Astrocyte (in vitro differentiated cells and primary cell): ENCODE results near the gene SPOCK2. TPM values are rescaled to one million over a fixed set of nuclear protein-coding genes. Genes with fewer than 3 reads are reported as not detected.

Experiments
- DNase-seq: peaks from one replicate; pipeline ENCODE4 v3.0.0-alpha.2; 2010; ENCODE audit warnings: low read depth
- FAIRE-seq: peaks from 2 replicates; lab custom pipeline; 2011; peaks lifted over from hg19 to GRCh38; lab: Jason Lieb, UNC
- H2AFZ ChIP-seq: 2 replicates; pipeline ENCODE4 v1.6.0; 2012; ENCODE audit warnings: low read depth, low read length, inconsistent platforms
- H3K27ac ChIP-seq: 2 replicates; pipeline ENCODE4 v1.5.1; 2011; ENCODE audit warnings: low read depth, low read length, inconsistent platforms
- H3K27me3 ChIP-seq: 2 replicates; pipeline ENCODE4 v1.6.0; 2011; ENCODE audit warnings: low read length, inconsistent platforms; ENCODE audit not compliant: insufficient read depth
- H3K36me3 ChIP-seq: 2 replicates; pipeline ENCODE4 v1.5.1; 2011; ENCODE audit warnings: low read length, inconsistent platforms; ENCODE audit not compliant: insufficient read depth
- H3K4me1 ChIP-seq: 2 replicates; pipeline ENCODE4 v1.5.1; 2011; ENCODE audit warnings: low read length, inconsistent platforms; ENCODE audit not compliant: insufficient read depth
- H3K4me2 ChIP-seq: 2 replicates; pipeline ENCODE4 v1.6.0; 2012; ENCODE audit warnings: low read length, inconsistent platforms
- H3K4me3 ChIP-seq: 2 replicates; pipeline ENCODE4 v1.5.1; 2011; ENCODE audit warnings: low read depth, mild to moderate bottlenecking, low read length, inconsistent platforms; ENCODE audit not compliant: insufficient read depth
- H3K79me2 ChIP-seq: 2 replicates; pipeline ENCODE4 v1.6.0; 2012; ENCODE audit warnings: mild to moderate bottlenecking, low read length, inconsistent platforms; ENCODE audit not compliant: insufficient read depth
- H3K9ac ChIP-seq: 2 replicates; pipeline ENCODE4 v1.6.0; 2012; ENCODE audit warnings: mild to moderate bottlenecking, low read length, inconsistent platforms
- H3K9me3 ChIP-seq: 2 replicates; pipeline ENCODE4 v1.5.1; 2012; ENCODE audit warnings: low read depth, mild to moderate bottlenecking, low read length, inconsistent platforms; ENCODE audit not compliant: insufficient read depth
- H4K20me1 ChIP-seq: 2 replicates; pipeline ENCODE4 v1.6.0; 2012; ENCODE audit warnings: low read length, inconsistent platforms; ENCODE audit not compliant: insufficient read depth
- H3K27ac Mint-ChIP-seq: one replicate; pipeline ENCODE4 v1.8.0; 2021; ENCODE audit warnings: mild to moderate bottlenecking, mixed read lengths; ENCODE audit not compliant: unreplicated experiment
- H3K27me3 Mint-ChIP-seq: one replicate; pipeline ENCODE4 v1.8.0; 2021; ENCODE audit warnings: low read depth, mixed read lengths; ENCODE audit not compliant: unreplicated experiment
- H3K36me3 Mint-ChIP-seq: one replicate; pipeline ENCODE4 v1.8.0; 2021; ENCODE audit warnings: low read depth, mixed read lengths; ENCODE audit not compliant: unreplicated experiment
- H3K4me1 Mint-ChIP-seq: one replicate; pipeline ENCODE4 v1.8.0; 2021; ENCODE audit warnings: low read depth, mixed read lengths; ENCODE audit not compliant: unreplicated experiment
- H3K4me3 Mint-ChIP-seq: one replicate; pipeline ENCODE4 v1.8.0; 2021; ENCODE audit warnings: mild to moderate bottlenecking, moderate library complexity, mixed read lengths; ENCODE audit not compliant: unreplicated experiment
- H3K9me3 Mint-ChIP-seq: one replicate; pipeline ENCODE4 v1.8.0; 2021; ENCODE audit warnings: mild to moderate bottlenecking, mixed read lengths; ENCODE audit not compliant: unreplicated experiment
- EZH2 ChIP-seq: IDR thresholded peaks from 2 replicates; pipeline ENCODE4 v1.6.1; 2012; ENCODE audit warnings: mild to moderate bottlenecking, low read length, inconsistent platforms; ENCODE audit not compliant: insufficient read depth
- total RNA-seq: library from RNA; stranded (reverse); gene quantifications from 2 replicates; pipeline ENCODE4 v1.2.1, GENCODE V29; 2021
- TF ChIP-seq, protein P1 (sequence below): IDR thresholded peaks from 2 replicates; pipeline ENCODE4 v1.5.1; 2011; ENCODE audit warnings: low read depth, mild to moderate bottlenecking, inconsistent platforms, low read length, moderate library complexity; ENCODE audit not compliant: insufficient read depth

The SPOCK2 gene
- total RNA-seq, 1 donor from 2014 or later: 0.89 TPM

GRCh38 chr10:72107325-72108003 is 19.1 kb upstream of the SPOCK2 start:
- DNase-seq: no peak
- H3K4me3 Mint-ChIP-seq: no peak overlapping the region

GRCh38 chr10:72106896-72107295 is 18.5 kb upstream of the SPOCK2 start:
- no peak for FAIRE-seq
- Histone ChIP-seq H3K36me3 (no peaks in the 10 kb centered on the region), H3K9ac (no peak overlapping the region), H3K27me3 (no peaks in the 10 kb centered on the region), H3K4me2 (no peak overlapping the region), H2AFZ (no peak overlapping the region), H3K9me3 (no peaks in the 10 kb centered on the region), H3K79me2 (no peaks in the 10 kb centered on the region), H3K4me1 (no peaks in the 10 kb centered on the region), H3K27ac (no peak overlapping the region), H3K4me3 (no peak overlapping the region), H4K20me1 (peaks cover 4% of the 10 kb centered on the region)
- Mint-ChIP-seq H3K27me3 (no peaks in the 10 kb centered on the region), H3K27ac (no peak overlapping the region), H3K9me3 (no peaks in the 10 kb centered on the region), H3K4me3 (no peak overlapping the region), H3K36me3 (peaks cover 13% of the 10 kb centered on the region), H3K4me1 (peaks cover 7% of the 10 kb centered on the region)
- TF ChIP-seq EZH2: no peak
- TF ChIP-seq, protein P1, sequence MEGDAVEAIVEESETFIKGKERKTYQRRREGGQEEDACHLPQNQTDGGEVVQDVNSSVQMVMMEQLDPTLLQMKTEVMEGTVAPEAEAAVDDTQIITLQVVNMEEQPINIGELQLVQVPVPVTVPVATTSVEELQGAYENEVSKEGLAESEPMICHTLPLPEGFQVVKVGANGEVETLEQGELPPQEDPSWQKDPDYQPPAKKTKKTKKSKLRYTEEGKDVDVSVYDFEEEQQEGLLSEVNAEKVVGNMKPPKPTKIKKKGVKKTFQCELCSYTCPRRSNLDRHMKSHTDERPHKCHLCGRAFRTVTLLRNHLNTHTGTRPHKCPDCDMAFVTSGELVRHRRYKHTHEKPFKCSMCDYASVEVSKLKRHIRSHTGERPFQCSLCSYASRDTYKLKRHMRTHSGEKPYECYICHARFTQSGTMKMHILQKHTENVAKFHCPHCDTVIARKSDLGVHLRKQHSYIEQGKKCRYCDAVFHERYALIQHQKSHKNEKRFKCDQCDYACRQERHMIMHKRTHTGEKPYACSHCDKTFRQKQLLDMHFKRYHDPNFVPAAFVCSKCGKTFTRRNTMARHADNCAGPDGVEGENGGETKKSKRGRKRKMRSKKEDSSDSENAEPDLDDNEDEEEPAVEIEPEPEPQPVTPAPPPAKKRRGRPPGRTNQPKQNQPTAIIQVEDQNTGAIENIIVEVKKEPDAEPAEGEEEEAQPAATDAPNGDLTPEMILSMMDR: no peak
- no peak for DNase-seq

More at GRCh38 chr10:72107325-72108003, 19.1 kb upstream of the SPOCK2 start:
- H3K9ac ChIP-seq: no peak overlapping the region
- no peak overlapping the region for H3K27ac ChIP-seq
- no peaks in the 10 kb centered on the region for H3K36me3 ChIP-seq
- peaks cover 4% of the 10 kb centered on the region for H4K20me1 ChIP-seq
- Mint-ChIP-seq H3K27me3 (no peaks in the 10 kb centered on the region), H3K4me1 (peaks cover 7% of the 10 kb centered on the region), H3K27ac (no peak overlapping the region), H3K36me3 (peaks cover 7% of the 10 kb centered on the region), H3K9me3 (no peaks in the 10 kb centered on the region)
- H3K4me2 ChIP-seq: no peak overlapping the region
- H3K79me2 ChIP-seq: no peaks in the 10 kb centered on the region
- no peak for TF ChIP-seq EZH2
- no peaks in the 10 kb centered on the region for H3K9me3 ChIP-seq
- H3K27me3 ChIP-seq: no peaks in the 10 kb centered on the region
- H2AFZ ChIP-seq: no peak overlapping the region
- H3K4me3 ChIP-seq: no peak overlapping the region
- FAIRE-seq: no peak
- no peaks in the 10 kb centered on the region for H3K4me1 ChIP-seq

DNA sequence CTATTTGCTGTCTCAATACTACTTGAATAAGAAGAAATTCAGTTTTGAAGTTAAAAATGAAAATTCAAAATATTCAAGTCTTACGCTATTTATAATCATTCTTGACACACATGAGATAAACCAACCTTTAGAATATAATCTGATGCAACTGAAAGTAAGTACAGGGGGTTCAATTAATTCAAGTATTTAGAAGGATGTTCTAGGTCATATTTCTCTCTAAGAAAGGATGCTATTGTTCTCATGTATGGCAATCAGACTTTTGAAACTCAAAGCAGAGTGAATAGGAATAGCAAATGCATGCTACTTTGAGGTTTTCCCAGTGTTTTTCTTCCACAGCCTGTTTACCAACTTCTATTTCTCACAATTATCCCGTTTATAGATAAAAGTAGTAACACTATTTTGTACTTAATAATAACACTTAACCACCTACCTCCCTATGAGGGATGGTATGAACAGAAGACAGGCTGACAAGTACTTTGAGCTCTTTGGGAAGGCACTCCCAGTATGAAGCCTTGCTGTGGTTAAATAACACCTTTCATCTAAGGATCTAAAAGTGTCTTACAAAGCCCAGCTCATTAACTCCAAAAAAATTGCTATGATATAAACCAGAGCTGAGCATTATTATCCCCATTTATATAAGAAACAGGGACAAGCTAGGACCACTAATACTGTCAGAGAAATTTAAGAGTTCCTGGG is 18.0 kb upstream of the SPOCK2 start:
- no peaks in the 10 kb centered on the region for H3K27me3 Mint-ChIP-seq
- no peaks in the 10 kb centered on the region for H3K9me3 Mint-ChIP-seq
- H3K27me3 ChIP-seq: no peaks in the 10 kb centered on the region
- no peak overlapping the region for H3K4me3 ChIP-seq
- no peaks in the 10 kb centered on the region for H3K79me2 ChIP-seq
- no peaks in the 10 kb centered on the region for H3K36me3 ChIP-seq
- H3K27ac ChIP-seq: no peak overlapping the region
- peaks cover 5% of the 10 kb centered on the region for H4K20me1 ChIP-seq
- peaks cover 7% of the 10 kb centered on the region for H3K4me1 Mint-ChIP-seq
- no peak overlapping the region for H3K9ac ChIP-seq
- H3K4me2 ChIP-seq: no peak overlapping the region
- no peaks in the 10 kb centered on the region for H3K4me1 ChIP-seq
- no peak overlapping the region for H3K4me3 Mint-ChIP-seq
- H3K9me3 ChIP-seq: no peaks in the 10 kb centered on the region
- FAIRE-seq (no peak), DNase-seq (no peak)
- TF ChIP-seq, protein P1: no peak
- TF ChIP-seq EZH2: no peak
- H3K27ac Mint-ChIP-seq: no peak overlapping the region
- no peak overlapping the region for H2AFZ ChIP-seq
- peaks cover 18% of the 10 kb centered on the region for H3K36me3 Mint-ChIP-seq
